Neural cell (in vitro differentiated cells): ENCODE results near the gene HOXB1.

Experiments
- CTCF ChIP-seq: fragments of 450-650 bp; IDR thresholded peaks from 2 replicates; pipeline ENCODE4 v1.5.1; 2014; ENCODE audit warnings: antibody characterized with exemption, mild to moderate bottlenecking, moderate library complexity; ENCODE audit not compliant: poor library complexity, severe bottlenecking
- EP300 ChIP-seq: fragments of 450-650 bp; conservative IDR thresholded peaks from 2 replicates; pipeline ENCODE4 v1.6.1; 2014; ENCODE audit warnings: antibody characterized with exemption, mild to moderate bottlenecking, moderate library complexity; ENCODE audit not compliant: poor library complexity, severe bottlenecking
- POLR2AphosphoS5 ChIP-seq: IDR thresholded peaks from 2 replicates; pipeline ENCODE4 v1.6.1; 2012
- REST ChIP-seq: IDR thresholded peaks from 2 replicates; pipeline ENCODE4 v1.6.1; 2012; ENCODE audit warnings: borderline replicate concordance

- TF ChIP-seq EP300 (no peak), POLR2AphosphoS5 (no peak), CTCF (no peak), REST (no peak)
Observed at GRCh38 chr17:48504953-48505352, 25.9 kb downstream of the HOXB1 start.
